HG02759 (cell line): Measurements from ENCODE around the gene CDH4.

ENCODE experiments used
- ATAC-seq: cut with Tn5 transposase; IDR thresholded peaks from one replicate; pipeline ENCODE4 v1.9.1; 2021; ENCODE audit warnings: mild to moderate bottlenecking, moderate library complexity; ENCODE audit not compliant: unreplicated experiment

The CDH4 gene

GRCh38 chr20:61737812-61738443, 485.9 kb downstream of the CDH4 start:
- ATAC-seq, result no peak

GRCh38 chr20:61738601-61739069, 486.6 kb downstream of the CDH4 start:
- ATAC-seq, result no peak

- no peak for ATAC-seq
Measured at GRCh38 chr20:61739086-61739831, 487.2 kb downstream of the CDH4 start.

GRCh38 chr20:61739832-61740118, 487.7 kb downstream of the CDH4 start:
- ATAC-seq, result no peak

GRCh38 chr20:61742097-61742825, 490.2 kb downstream of the CDH4 start:
- no peak for ATAC-seq

GRCh38 chr20:61743606-61744005, 491.5 kb downstream of the CDH4 start:
- ATAC-seq, result no peak

GRCh38 chr20:61744691-61745396, 492.8 kb downstream of the CDH4 start:
- no peak for ATAC-seq

- ATAC-seq, result no peak
Measured at GRCh38 chr20:61745397-61746146, 493.5 kb downstream of the CDH4 start.

GRCh38 chr20:61746147-61746646, 494.1 kb downstream of the CDH4 start:
- ATAC-seq, result no peak

- ATAC-seq, result no peak
Measured at GRCh38 chr20:61746781-61747180, 494.7 kb downstream of the CDH4 start.

GRCh38 chr20:61748376-61748775, 496.3 kb downstream of the CDH4 start:
- ATAC-seq, result no peak

- ATAC-seq, result no peak
Measured at GRCh38 chr20:61749406-61750075, 497.5 kb downstream of the CDH4 start.

GRCh38 chr20:61750093-61750492, 498.0 kb downstream of the CDH4 start:
- no peak for ATAC-seq

- ATAC-seq, result no peak
Measured at GRCh38 chr20:61752576-61752975, 500.5 kb downstream of the CDH4 start.

GRCh38 chr20:61753316-61753942, 501.4 kb downstream of the CDH4 start:
- ATAC-seq, result no peak

GRCh38 chr20:61753987-61754956, 502.2 kb downstream of the CDH4 start:
- no peak for ATAC-seq

GRCh38 chr20:61754976-61755778, 503.1 kb downstream of the CDH4 start:
- ATAC-seq, result no peak
